PC-3 (cell line): ENCODE data around the gene ZPBP. TPM values are rescaled to one million over a fixed set of nuclear protein-coding genes. Genes with fewer than 3 reads are reported as not detected.

Source experiments
- ATAC-seq: fragments of 200-7000 bp; cut with Tn5 transposase; 2 replicates; pipeline ENCODE4 v1.9.1; 2020; ENCODE audit warnings: mild to moderate bottlenecking, moderate library complexity
- BruUV-seq: library from RNA; stranded (reverse); fragments of 400-500 nt; replicated peaks from 2 replicates; lab custom pipeline; 2021; lab: Mats Ljungman, UMichigan
- CTCF ChIA-PET: fragments of 300-600 bp; sonication (Branson Sonifier 250); formaldehyde crosslinking; loops from one replicate; lab custom pipeline; 2022; ENCODE audit warnings: antibody characterized with exemption; lab: Charles Lee
- POLR2A ChIA-PET: fragments of 300-600 bp; sonication (Branson Sonifier 250); formaldehyde crosslinking; loops from one replicate; lab custom pipeline; 2022; ENCODE audit warnings: antibody characterized with exemption; ENCODE audit not compliant: unreplicated experiment; lab: Charles Lee
- DNase-seq: peaks from one replicate; pipeline ENCODE4 v3.0.0-alpha.2; 2015
- H2AFZ ChIP-seq: fragments of 300-600 bp; sonication (generic); 2 replicates; pipeline ENCODE4 v1.6.0; 2016; ENCODE audit warnings: antibody characterized with exemption, low read length
- H3F3A ChIP-seq: fragments of 300-600 bp; sonication (generic); one replicate; pipeline ENCODE4 v1.6.0; 2017; ENCODE audit warnings: antibody characterized with exemption, low read length, control low read depth, mild to moderate bottlenecking; ENCODE audit not compliant: unreplicated experiment
- H3K27ac ChIP-seq: fragments of 300-600 bp; sonication (generic); 2 replicates; pipeline ENCODE4 v1.5.1; 2016; ENCODE audit warnings: mild to moderate bottlenecking, low read length
- H3K27me3 ChIP-seq: fragments of 300-600 bp; sonication (generic); 2 replicates; pipeline ENCODE4 v1.6.1; 2016; ENCODE audit warnings: low read length, mixed read lengths
- H3K36me3 ChIP-seq: fragments of 300-600 bp; sonication (generic); 2 replicates; pipeline ENCODE4 v1.6.1; 2016; ENCODE audit warnings: low read depth, mixed run types, low read length, mixed read lengths
- H3K4me1 ChIP-seq: fragments of 300-600 bp; sonication (generic); 2 replicates; pipeline ENCODE4 v1.5.1; 2016; ENCODE audit warnings: low read length; ENCODE audit not compliant: insufficient read depth
- H3K4me2 ChIP-seq: fragments of 300-600 bp; sonication (generic); 2 replicates; pipeline ENCODE4 v1.6.0; 2016; ENCODE audit warnings: low read length
- H3K4me3 ChIP-seq: fragments of 300-600 bp; sonication (generic); 2 replicates; pipeline ENCODE4 v1.5.1; 2016; ENCODE audit warnings: mild to moderate bottlenecking, low read length, mixed read lengths
- H3K79me2 ChIP-seq: fragments of 300-600 bp; sonication (generic); 2 replicates; pipeline ENCODE4 v1.6.1; 2017; ENCODE audit warnings: low read length, mixed read lengths
- H3K9ac ChIP-seq: fragments of 300-600 bp; sonication (generic); 2 replicates; pipeline ENCODE4 v1.6.0; 2016; ENCODE audit warnings: mild to moderate bottlenecking, low read length
- H3K9me2 ChIP-seq: fragments of 300-600 bp; sonication (generic); replicated peaks from 2 replicates; pipeline ENCODE4 v1.6.1; 2016; ENCODE audit warnings: mixed run types, low read length, mixed read lengths
- H3K9me3 ChIP-seq: fragments of 300-600 bp; sonication (generic); 2 replicates; pipeline ENCODE4 v1.6.1; 2016; ENCODE audit warnings: low read length, mixed read lengths
- H4K20me1 ChIP-seq: fragments of 300-600 bp; sonication (generic); 2 replicates; pipeline ENCODE4 v1.6.1; 2016; ENCODE audit warnings: low read length, mixed read lengths
- CTCF ChIP-seq: fragments of 300-600 bp; sonication (generic); conservative IDR thresholded peaks from 2 replicates; pipeline ENCODE4 v1.5.1; 2017; ENCODE audit warnings: antibody characterized with exemption, low read depth, mild to moderate bottlenecking, low read length
- EZH2 ChIP-seq: fragments of 300-600 bp; sonication (generic); IDR thresholded peaks from one replicate; pipeline ENCODE4 v1.6.1; 2017; ENCODE audit warnings: antibody characterized with exemption, mild to moderate bottlenecking, low read length; ENCODE audit not compliant: unreplicated experiment
- EZH2phosphoT487 ChIP-seq: fragments of 300-600 bp; sonication (generic); IDR thresholded peaks from 2 replicates; pipeline ENCODE4 v1.6.1; 2018; ENCODE audit warnings: mild to moderate bottlenecking, antibody characterized with exemption, low read length, borderline replicate concordance
- intact Hi-C: fragments of 100-400 bp; cut with micrococcal nuclease; formaldehyde crosslinking; loops from 2 replicates; pipeline ENCODE4 v1.9.0; 2023
- total RNA-seq: library from RNA; depleted of rRNA; stranded (reverse); fragments of >200 nt; gene quantifications from 2 replicates; pipeline ENCODE4 v1.2.3, GENCODE V29; 2014

Gene ZPBP
- total RNA-seq, 1 experiment from 2014 or later: not detected

GRCh38 chr7:49928787-49929186 lies 164.3 kb downstream of the ZPBP start:
- H3K4me2 ChIP-seq: no peak overlapping the region
- CTCF ChIA-PET: no interaction called here
- ATAC-seq (no peak), DNase-seq (no peak)
- no peaks in the 10 kb centered on the region for H3K4me1 ChIP-seq
- no peaks in the 10 kb centered on the region for H3K9me3 ChIP-seq
- POLR2A ChIA-PET: no interaction called here
- H3K9me2 ChIP-seq: no peaks in the 10 kb centered on the region
- H2AFZ ChIP-seq: no peak overlapping the region
- H3K9ac ChIP-seq: no peak overlapping the region
- H3K4me3 ChIP-seq: no peak overlapping the region
- intact Hi-C loops: no loop called here
- H3K36me3 ChIP-seq: no peaks in the 10 kb centered on the region
- BruUV-seq: no TSS peak
- H4K20me1 ChIP-seq: no peaks in the 10 kb centered on the region
- H3F3A ChIP-seq: no peaks in the 10 kb centered on the region
- no peak for TF ChIP-seq EZH2
- no peak for TF ChIP-seq CTCF
- TF ChIP-seq EZH2phosphoT487: no peak
- H3K27ac ChIP-seq: no peak overlapping the region
- H3K27me3 ChIP-seq: no peaks in the 10 kb centered on the region
- no peaks in the 10 kb centered on the region for H3K79me2 ChIP-seq

GRCh38 chr7:49927631-49928030 lies 165.4 kb downstream of the ZPBP start:
- no peaks in the 10 kb centered on the region for H3F3A ChIP-seq
- no peak overlapping the region for H3K9ac ChIP-seq
- ATAC-seq (no peak), DNase-seq (no peak)
- H3K4me1 ChIP-seq: no peaks in the 10 kb centered on the region
- BruUV-seq: no TSS peak
- intact Hi-C loops: no loop called here
- no peak overlapping the region for H2AFZ ChIP-seq
- TF ChIP-seq EZH2phosphoT487: no peak
- no peak for TF ChIP-seq CTCF
- no peaks in the 10 kb centered on the region for H3K9me3 ChIP-seq
- H4K20me1 ChIP-seq: no peaks in the 10 kb centered on the region
- ChIA-PET CTCF (no interaction called here), POLR2A (no interaction called here)
- H3K4me3 ChIP-seq: no peak overlapping the region
- H3K4me2 ChIP-seq: no peak overlapping the region
- H3K27ac ChIP-seq: no peak overlapping the region
- peaks cover 6% of the 10 kb centered on the region; the same call in 1 of the 2 replicates for H3K27me3 ChIP-seq
- H3K36me3 ChIP-seq: no peaks in the 10 kb centered on the region
- H3K79me2 ChIP-seq: no peaks in the 10 kb centered on the region
- H3K9me2 ChIP-seq: no peaks in the 10 kb centered on the region

- intact Hi-C loops: no loop called here
- H3F3A ChIP-seq: no peaks in the 10 kb centered on the region
- no TSS peak for BruUV-seq
- peaks cover 10% of the 10 kb centered on the region; the same call in 1 of the 2 replicates for H3K27me3 ChIP-seq
- ChIA-PET CTCF (no interaction called here), POLR2A (no interaction called here)
- no peak overlapping the region for H3K27ac ChIP-seq
- no peaks in the 10 kb centered on the region for H3K9me2 ChIP-seq
- no peaks in the 10 kb centered on the region for H4K20me1 ChIP-seq
- no peaks in the 10 kb centered on the region for H3K4me1 ChIP-seq
- H3K9ac ChIP-seq: no peak overlapping the region
- no peak overlapping the region for H3K4me3 ChIP-seq
- no peaks in the 10 kb centered on the region for H3K36me3 ChIP-seq
- ATAC-seq (no peak), DNase-seq (no peak)
- H3K9me3 ChIP-seq: no peaks in the 10 kb centered on the region
- no peak overlapping the region for H2AFZ ChIP-seq
- no peak overlapping the region for H3K4me2 ChIP-seq
- TF ChIP-seq EZH2: no peak
- no peak for TF ChIP-seq EZH2phosphoT487
- no peaks in the 10 kb centered on the region for H3K79me2 ChIP-seq
Observed at GRCh38 chr7:49926720-49927119, 166.3 kb downstream of the ZPBP start.
